Posterior vena cava (tissue), 2 donors: ENCODE measurements around the gene GRIK3. TPM values are rescaled to one million over a fixed set of nuclear protein-coding genes. Genes with fewer than 3 reads are reported as not detected.
A peak's percentile ranks its signal among the peaks of the same experiment; 100 is the strongest.

Experiments
- DNase-seq: peaks from one replicate; pipeline ENCODE4 v3.0.0-alpha.2; 2020; ENCODE audit warnings: low spot score
- intact Hi-C, 2 donors: fragments of 100-400 bp; cut with DNase I; formaldehyde crosslinking; loops; one replicate each; pipeline versions ENCODE4 v1.14.1 to v1.14.2; 2022 to 2023
- total RNA-seq, 2 donors: library from RNA; stranded (reverse); fragmentation: NEBNext Ultra II Directional; extraction: Animal tissue kit (Norgen Biotek cat#: 25700); gene quantifications; one replicate each; pipeline ENCODE4 v1.2.1, GENCODE V29; 2021
- donor health status: DM: yes; HTN: yes; CAD: no.
- donor health status: DM: yes; HTN: yes; CAD: no.

Gene GRIK3
- total RNA-seq, 2 donors from 2014 or later: 0.23 to 0.33 TPM

GRCh38 chr1:37052120-37052519, 17.8 kb upstream of the GRIK3 start:
- intact Hi-C loops: no loop called here
- DNase-seq: no peak

DNA sequence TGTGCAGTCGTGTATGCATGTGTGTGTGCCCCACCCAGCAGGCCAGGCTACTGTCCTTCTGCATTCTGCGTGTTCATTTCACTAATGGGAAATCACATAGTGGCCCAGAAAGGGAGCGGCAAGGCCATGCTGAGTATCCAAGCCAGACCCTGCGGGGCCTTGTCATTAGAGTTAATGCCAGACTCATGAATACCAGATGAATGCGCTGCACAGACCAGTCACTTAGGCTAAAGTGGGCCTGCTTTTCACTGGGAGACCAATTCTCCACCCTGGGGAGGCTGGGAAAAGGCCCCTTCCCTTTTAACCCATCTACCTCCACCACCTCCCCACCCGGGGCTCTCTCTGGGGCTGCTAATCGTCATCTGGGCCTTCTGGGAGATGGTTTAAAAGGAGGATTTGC, 17.0 kb upstream of the GRIK3 start:
- DNase-seq: no peak
- intact Hi-C loops: no loop called here

DNA sequence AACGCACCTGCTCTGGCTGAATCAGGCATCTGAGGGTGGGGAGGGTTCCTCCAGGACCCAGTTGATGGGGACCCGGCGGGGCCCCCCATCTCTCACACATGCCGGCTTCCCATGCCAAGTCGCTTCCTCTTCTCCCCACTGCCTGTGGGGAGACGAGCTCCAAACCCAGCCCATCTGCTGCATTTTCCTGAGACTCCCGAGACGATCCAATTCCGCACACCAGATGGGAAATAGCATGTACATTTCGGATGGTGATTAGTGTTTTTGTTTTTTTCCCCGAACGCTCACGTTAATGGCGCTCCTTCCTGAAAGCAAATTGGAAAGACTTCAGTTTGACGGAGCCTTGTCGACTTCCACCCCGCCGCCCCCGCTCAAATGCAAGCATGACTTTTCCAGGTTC, 13.2 kb upstream of the GRIK3 start:
- intact Hi-C loops: no loop called here

GRCh38 chr1:37043101-37043500, 8.8 kb upstream of the GRIK3 start:
- intact Hi-C loops: no loop called here

More for the DNA sequence above, 13.2 kb upstream of the GRIK3 start:
- DNase-seq: no peak

DNA sequence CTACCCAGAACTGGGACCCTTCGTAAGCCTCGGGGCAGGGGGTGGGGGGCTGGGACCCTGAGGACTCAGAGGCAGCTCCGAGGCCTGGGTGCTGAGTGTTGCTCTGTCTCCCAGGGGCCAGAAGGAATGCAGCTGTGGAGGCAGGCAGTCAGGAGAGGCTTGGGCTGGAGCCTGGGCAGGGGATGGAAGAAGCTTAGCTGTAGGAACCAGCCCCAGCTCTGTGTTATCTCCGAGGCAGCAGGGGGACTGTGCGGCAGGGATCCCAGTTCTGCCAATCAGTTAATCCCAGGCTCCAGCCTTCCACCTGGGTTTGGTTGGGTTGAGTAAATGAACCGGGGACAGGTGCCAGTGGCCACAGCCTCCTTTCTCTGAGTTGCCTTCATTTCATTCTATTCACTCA, 8.2 kb upstream of the GRIK3 start:
- intact Hi-C loops: no loop called here

More at GRCh38 chr1:37043101-37043500, 8.8 kb upstream of the GRIK3 start:
- DNase-seq: no peak

GRCh38 chr1:37041483-37041882, 7.2 kb upstream of the GRIK3 start:
- intact Hi-C loops: no loop called here
- no peak for DNase-seq

More for the DNA sequence above, 8.2 kb upstream of the GRIK3 start:
- DNase-seq: no peak

DNA sequence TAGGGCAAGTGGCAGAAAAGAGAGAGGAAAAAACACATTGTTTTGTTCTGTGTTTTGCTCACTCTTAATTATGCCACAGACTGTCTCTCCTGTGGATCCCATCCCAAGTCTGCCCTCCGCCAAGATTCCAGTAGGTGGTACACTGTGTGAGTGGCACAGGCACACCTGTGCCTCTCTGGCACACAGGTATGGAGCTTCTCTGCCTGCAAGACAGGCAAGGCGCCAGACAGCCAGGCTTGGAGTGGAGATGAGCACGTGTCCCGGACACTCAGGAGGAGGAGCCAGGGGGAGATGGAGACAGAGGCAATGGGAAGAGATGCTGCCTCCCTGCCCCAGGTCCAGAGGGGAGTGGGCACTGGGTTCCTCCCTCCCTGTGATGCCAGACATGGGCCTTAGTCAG, 6.5 kb upstream of the GRIK3 start:
- DNase-seq: no peak
- intact Hi-C loops: no loop called here

- intact Hi-C loops: no loop called here
- no peak for DNase-seq
Measured at GRCh38 chr1:37040261-37040660, 5.9 kb upstream of the GRIK3 start.

DNA sequence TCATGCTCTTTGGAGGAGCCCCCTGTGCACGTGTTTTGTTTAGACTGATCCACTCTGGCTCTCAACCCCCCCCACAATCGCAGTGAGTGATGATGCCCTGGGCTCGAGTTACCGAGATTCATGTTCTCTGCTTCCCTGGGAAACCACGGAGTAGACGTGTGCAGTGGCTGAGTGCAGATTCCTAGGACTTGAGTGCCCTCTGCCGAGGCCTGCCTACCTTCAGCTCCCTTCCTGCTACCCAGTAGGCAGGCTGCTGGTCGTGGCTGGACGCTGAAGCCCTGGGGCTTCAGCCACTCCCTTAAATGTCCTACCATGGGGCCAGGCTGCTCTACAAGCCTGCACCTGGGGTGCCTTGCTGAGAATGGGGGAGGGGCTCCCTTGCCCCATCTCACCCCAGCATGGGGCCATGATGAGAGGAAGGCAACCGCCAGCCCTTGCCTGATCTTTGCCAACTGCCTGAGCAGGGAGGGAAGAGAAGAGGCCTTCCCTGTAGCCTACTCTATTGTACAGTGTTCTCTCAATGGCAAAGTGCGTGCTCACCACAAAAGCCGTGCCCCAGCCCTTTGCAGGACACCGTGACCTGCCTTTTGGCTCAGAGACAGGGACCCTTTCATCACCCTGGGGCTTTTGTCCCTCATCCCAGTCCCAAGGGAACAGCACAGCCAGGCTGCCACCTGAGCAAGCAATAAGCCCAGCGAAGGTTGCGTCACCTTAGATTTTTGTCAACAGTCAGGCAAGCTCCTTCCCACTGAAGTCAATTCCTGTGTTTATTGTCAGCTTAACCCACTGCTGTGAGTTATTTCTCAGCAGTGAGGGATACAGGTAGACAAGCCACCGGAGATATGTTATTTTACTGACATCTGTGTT, 4.1 kb upstream of the GRIK3 start:
- DNase-seq: no peak
- intact Hi-C loops: no loop called here

DNA sequence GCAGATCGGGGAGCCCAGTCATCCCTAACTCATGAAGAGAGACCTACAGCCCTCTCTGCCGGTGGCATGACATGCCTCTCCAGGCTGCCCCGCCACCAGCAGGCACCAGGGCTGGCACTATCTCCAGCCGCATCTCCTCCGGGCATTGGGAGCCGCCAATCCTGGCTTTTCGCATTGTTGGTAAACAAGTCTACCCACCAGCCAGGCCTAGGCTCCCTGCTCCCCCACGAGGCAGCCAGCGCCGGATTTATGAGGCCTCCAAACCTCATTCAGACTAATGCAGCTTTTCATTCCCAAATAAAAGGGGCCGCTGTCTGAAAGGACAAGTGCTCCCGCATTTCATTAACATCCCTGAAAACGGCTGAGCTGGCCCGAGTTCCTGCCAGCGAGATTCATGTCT, 3.4 kb upstream of the GRIK3 start:
- DNase-seq: no peak
- intact Hi-C loops: no loop called here

- intact Hi-C loops: no loop called here
- DNase-seq: no peak
Measured at GRCh38 chr1:37036667-37037053, 2.3 kb upstream of the GRIK3 start.

GRCh38 chr1:37035796-37036666, 1.7 kb upstream of the GRIK3 start:
- DNase-seq: no peak
- intact Hi-C loops: no loop called here

- intact Hi-C loops: no loop called here
- DNase-seq: no peak
Measured at GRCh38 chr1:37035014-37035691, 838 bp upstream of the GRIK3 start.

- intact Hi-C loops: no loop called here
- DNase-seq: no peak
Measured at GRCh38 chr1:37033355-37034101, 787 bp downstream of the GRIK3 start.

DNA sequence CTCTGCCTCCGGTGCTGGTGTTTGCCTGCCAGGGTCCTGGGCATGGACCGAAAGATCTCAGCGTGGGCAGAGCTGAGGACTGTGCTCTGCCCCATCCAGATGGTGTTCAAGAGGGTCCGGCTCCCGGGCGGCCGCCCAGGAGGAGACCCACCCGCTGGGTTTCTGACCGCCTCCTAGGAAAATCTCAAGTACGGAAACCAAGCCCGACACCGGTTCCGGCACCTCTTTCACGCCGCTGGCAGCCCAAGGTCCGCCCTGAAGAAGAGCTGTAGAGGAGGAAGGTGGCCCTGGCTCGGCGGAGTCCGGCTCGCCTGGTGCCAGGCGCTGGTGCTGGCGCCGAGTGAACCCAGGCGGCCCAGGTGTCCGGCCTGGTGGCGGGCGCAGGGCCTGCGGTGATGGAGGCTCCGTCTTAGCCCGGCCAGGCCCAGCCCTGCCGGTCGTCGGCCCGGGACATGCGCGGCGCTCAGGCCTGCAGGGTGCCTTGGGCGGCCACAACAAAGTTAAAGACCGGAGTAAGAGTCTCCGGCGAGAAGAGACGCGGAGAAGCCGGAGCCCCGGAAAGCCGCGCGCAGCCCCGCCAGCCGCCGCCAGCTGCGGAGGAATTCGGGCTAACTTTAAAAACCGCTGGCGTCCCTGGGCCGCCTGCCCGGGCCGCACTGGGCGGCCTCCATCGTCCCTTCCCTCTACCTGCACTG, 1.5 kb downstream of the GRIK3 start:
- DNase-seq: no peak
- intact Hi-C loops: no loop called here

DNA sequence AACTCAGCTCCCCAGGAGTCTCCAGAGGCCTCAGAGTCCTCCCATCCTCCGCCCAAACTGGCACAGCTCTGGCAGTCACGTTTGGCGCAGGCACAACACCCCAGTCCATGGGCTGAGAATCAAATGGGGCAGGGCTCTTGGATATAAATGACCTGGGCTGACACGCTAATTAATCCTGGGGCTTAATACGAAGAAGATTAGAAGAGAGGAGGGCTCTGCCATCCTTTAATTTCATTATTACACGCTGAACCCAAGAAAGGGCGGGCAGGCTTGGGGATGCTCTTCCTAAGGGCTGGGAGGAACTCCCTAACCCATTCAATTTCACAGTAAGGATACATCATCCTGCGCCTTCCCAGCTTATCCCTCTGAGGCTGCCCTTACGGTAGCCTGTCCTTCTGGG, 2.4 kb downstream of the GRIK3 start:
- DNase-seq: no peak

DNA sequence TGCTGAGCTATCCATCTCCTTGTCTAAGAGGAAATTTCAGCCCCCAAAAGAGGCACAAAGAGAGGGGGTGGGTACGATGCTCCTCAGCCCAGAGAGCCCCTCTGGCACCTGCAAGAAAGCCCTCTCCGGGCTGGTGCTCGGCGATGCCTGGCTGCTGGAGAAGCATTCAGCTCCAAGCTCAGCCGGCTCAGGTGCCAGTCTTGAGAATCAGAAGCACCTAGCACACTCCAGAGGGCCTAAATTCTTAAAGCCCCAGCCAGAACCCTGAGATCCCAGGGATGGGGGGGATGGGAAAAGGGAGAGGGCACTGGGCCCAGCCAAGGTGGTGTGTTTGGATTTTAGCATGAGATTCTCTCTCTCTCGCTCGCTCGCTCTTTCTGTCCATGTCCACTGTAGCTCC, 2.9 kb downstream of the GRIK3 start:
- intact Hi-C loops: no loop called here

More for the DNA sequence above, 2.4 kb downstream of the GRIK3 start:
- intact Hi-C loops: no loop called here

GRCh38 chr1:37028981-37029617, 5.2 kb downstream of the GRIK3 start:
- no peak for DNase-seq
- intact Hi-C loops: no loop called here

More for the DNA sequence above, 2.9 kb downstream of the GRIK3 start:
- peak; percentile 32 for DNase-seq
